GM19239 (cell line): Measurements from ENCODE around the gene LRRC19.

ENCODE experiments used
- DNase-seq: peaks from one replicate; pipeline ENCODE4 v3.0.0; 2011; ENCODE audit warnings: low spot score; ENCODE audit not compliant: insufficient read length
- FAIRE-seq: peaks from 2 replicates; lab custom pipeline; 2011; peaks lifted over from hg19 to GRCh38; lab: Jason Lieb, UNC

LRRC19 gene, protein sequence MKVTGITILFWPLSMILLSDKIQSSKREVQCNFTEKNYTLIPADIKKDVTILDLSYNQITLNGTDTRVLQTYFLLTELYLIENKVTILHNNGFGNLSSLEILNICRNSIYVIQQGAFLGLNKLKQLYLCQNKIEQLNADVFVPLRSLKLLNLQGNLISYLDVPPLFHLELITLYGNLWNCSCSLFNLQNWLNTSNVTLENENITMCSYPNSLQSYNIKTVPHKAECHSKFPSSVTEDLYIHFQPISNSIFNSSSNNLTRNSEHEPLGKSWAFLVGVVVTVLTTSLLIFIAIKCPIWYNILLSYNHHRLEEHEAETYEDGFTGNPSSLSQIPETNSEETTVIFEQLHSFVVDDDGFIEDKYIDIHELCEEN

DNA sequence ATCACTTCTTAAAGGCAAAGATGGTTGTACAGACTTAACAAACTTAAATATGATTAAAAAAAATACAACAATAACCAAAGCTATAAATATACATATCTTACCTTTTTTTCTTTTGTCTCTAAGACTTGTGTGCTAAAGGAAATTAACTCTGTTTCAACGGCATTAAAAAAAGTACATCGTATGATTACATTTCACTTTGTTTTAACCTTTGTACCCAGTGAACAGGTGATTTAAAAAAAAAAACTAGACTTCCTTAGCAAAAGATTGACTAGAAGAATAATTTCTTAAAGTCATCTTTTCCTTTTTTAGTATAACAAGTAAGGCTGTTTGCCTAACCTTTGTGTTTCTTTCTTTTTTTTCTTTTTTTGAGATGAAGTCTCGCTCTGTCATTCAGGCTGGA lies at the start of gene LRRC19:
Gene LRRC19, minus strand, starts transcription at position 182 of the 400 bp plus-strand sequence. CDS start 5,978 bp downstream, outside the sequence.
- no peak for DNase-seq
- no peak for FAIRE-seq

DNA sequence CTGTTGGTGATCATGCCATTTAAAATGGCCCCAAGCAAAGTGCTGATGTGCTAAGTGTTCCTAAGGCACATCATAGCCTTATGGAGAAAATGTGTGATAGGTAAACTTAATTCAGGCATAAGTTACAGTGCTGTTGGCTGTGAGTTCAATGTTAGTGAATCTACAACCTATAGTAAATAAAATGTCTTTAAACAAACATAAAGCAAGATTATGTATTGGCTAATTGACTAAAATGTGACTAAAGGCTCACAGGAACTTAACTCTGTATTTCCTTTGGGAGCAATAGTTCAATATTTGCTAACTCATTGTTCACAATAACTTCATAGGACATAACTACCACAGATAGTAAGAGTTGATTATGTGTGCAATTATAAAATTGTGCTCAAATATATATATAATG lies 49.4 kb upstream of the LRRC19 start:
- no peak for FAIRE-seq
- no peak for DNase-seq

DNA sequence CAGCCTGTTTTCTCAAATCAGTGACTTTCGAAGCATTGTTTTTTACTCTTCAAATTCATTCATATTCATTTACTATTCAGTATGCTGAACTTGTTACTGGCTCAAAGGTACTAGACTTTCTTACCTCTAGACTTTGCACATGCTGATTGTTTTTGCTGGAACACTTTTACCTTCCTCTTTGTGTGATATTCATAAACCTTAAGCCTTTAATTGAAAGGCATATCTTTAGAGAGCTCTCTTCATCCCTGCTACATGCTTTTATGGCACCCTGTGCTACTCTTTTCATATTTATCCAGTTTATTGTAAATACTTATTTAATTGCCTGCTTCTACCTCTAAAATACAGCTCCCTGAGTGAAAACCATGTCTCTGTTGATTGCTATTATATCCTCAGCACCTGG lies 48.7 kb upstream of the LRRC19 start:
- FAIRE-seq (no peak), DNase-seq (no peak)

DNA sequence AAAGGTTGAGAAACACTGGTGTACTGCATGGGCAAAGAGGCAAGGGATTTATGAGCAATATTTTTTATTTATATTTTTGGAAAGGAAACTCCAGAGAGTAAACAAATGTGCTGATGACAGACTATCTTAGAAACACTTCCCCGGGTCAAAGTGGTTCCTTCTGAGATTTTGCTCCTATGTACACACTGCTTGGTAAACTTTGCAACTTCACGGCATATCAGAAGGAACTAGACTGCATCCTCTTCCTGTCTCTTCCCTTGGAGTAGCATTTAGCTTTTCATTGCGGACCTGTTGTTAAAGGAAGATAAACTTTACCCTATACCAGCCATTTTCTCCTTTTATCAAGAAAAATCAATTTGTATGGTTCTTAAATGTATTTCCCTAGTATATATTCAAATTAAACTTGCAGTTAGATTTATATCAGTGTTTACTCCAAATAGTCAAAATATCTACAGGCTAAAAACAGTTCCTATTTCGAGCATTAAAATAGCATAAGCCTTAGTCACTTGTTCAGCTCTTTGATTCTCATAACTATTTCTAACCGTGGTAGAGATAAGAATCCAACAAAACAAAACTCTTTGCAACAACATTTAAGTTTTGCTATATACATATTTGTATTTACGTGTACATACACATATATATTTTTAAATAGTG lies 48.0 kb upstream of the LRRC19 start:
- FAIRE-seq (no peak), DNase-seq (no peak)

DNA sequence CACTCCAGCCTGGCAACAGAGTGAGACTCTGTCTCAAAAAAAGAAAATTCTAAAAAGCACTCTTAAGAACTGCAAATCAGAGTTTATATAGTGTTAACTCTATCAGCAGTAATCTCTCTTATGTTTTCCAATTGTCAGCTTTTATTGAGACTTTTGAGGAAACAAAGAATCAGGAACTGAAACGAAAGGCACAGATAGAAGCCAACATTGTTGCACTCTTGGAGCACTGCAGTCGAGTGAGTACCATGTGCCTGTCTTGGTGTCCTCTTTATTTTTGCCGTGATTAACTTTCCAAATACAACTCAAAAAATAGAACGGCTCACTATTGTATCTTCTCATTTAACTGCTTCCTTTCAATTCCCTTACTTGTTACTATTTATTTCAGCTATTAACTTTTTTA lies 41.7 kb upstream of the LRRC19 start:
- DNase-seq: no peak
- FAIRE-seq: no peak

DNA sequence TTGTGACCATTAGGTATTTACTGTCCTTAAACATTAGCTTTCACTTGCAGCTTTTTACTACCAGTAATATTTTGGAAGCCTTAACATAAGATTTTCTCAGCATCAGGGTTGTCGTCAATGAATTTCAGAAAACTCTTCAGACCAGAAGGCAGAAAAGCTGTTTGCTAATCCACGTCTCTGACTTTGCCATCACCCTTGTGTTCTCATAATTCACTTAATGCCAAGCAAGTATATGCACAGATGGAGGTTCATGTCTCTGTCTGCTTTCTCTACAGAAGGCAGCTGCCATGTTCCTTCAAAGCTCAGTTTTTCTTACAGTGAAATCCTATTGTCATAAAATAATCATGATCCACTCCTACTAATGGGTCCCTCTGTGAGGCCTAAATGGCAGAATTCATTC lies 37.7 kb upstream of the LRRC19 start:
- DNase-seq: no peak
- FAIRE-seq: no peak

DNA sequence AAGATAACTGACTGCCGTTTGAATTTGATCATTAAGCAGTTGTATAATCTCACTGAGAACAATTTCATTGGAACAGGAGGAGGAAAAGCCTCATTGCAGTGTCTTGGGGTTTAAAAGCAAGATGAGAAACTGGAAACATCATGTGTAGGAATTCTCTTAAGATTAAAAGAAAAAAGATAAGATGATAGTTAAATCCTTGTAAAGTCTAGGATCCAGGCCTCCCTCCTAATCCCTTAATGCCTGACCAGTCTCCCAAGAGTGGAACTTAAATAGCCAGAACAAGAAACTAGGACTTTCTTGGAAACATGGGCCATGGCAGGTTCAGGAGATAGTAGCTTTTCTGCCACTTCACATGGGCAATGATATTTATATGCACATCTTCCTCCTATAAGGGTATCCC lies 37.0 kb upstream of the LRRC19 start:
- DNase-seq: no peak
- FAIRE-seq: no peak

DNA sequence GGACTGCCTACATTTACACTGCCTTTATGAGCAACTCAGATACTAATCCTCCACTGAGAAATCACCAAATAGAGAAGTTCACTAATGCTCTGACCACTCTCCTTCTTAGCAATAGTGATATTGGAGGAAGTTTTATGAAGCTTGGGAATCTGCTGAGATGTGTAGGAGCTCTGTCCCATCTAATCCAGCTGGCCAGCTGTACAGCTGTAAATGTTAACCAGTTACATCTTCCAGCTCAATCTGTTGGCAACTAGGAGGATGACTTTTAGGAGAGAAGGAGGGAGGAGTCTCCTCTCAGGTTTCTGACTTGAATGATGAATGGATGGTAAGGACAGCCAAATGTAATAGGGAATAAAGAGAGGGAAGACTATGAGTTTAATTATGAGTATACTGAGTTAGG lies 36.3 kb upstream of the LRRC19 start:
- DNase-seq (no peak), FAIRE-seq (no peak)

DNA sequence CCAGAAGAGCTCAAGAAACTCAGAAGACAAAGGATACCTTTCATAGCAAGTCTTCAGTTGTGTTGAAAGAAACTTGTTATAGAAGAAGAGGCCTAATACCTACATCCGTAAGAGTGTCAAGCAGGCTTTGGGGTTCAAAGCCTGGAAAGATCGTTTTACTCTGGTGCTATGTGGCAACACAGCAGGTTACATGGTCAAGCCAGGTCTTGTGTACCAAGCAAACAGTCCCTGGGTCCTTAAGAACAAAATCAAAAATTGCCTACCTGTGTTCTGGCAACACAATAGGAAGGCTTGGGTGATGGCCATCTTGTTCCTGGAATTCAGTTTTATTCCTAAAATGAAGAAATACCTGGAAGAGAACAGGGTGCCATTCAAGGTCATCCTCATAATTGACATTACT lies 32.0 kb upstream of the LRRC19 start:
- no peak for DNase-seq
- FAIRE-seq: no peak

DNA sequence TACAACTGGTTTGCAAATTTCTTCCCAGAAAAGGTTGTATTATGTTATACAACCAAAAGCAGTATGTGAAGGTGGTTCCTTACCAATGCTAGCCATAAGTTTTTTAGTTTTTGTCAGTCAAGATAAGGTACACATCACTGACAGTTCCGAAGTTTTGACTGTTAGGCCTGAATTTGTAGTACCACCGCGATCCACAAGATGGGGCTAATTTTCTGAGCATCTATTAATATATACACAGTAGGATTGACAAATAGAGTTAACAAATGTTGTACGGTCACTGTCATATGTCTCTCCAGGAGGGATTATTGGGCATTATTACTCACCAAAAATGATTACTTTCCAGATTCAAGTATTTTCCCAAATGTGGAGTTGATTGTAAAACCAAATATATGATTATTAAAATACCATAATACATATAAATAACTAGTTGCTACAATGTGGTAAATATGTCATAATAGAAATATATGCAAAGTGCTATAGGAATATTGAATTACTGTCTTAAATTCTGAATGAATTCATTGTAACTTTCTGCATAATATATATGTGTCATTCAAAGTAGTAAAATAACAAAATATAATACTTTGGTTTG lies 28.4 kb upstream of the LRRC19 start:
- FAIRE-seq: peak; percentile 91
- DNase-seq: peak; percentile 28

DNA sequence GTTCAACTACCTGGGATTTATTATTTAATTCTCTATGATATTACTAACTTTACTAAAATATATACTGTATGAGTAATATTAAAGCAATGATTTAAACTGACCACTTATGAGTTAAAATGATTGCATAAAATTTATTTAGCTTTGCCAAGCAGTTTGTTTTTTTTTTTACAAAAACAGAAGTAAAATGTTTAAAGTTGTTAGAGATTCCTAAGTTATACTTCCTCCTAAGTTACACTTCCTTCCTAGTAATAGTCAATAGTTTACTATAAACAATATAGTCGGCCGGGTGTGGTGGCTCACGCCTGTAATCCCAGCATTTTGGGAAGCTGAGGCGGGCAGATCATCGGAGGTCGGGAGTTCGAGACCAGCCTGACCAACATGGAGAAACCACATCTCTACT lies 23.7 kb upstream of the LRRC19 start:
- DNase-seq (no peak), FAIRE-seq (no peak)

DNA sequence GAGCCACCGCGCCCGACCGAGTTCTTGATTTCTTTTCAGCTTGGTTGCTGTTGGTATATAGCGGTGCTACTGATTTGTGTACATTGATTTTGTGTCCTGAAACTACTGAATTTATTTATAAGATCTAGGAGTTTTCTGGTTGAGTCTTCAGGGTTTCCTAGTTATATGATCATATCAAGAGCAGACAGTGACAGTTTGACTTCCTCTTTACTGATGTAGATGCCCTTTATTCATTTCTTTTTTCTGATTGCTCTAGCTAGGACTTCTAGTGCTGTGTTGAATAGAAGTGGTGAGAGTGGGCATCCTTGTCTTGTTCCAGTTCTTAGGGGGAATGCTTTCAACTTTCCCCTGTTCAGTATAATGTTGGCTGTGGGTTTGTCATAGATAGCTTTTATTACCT lies 17.4 kb upstream of the LRRC19 start:
- DNase-seq: no peak
- FAIRE-seq: no peak

DNA sequence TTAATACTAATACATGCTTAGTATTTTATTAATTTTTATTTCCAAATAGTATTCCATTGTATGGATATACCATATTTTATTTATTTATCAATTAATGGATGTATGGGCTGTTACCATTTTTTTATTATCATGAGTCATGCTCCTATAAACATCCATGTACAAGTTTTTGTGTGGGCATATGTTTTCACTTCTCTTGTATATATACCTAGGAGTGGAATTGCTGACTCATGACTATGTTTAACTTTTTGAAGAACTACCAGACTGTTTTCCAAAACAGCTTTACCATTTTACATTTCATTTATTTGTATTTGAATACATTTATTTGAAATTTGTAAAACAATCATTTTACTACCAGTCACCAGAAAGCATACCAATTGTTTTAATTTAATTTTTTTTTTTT lies 14.1 kb upstream of the LRRC19 start:
- no peak for FAIRE-seq

DNA sequence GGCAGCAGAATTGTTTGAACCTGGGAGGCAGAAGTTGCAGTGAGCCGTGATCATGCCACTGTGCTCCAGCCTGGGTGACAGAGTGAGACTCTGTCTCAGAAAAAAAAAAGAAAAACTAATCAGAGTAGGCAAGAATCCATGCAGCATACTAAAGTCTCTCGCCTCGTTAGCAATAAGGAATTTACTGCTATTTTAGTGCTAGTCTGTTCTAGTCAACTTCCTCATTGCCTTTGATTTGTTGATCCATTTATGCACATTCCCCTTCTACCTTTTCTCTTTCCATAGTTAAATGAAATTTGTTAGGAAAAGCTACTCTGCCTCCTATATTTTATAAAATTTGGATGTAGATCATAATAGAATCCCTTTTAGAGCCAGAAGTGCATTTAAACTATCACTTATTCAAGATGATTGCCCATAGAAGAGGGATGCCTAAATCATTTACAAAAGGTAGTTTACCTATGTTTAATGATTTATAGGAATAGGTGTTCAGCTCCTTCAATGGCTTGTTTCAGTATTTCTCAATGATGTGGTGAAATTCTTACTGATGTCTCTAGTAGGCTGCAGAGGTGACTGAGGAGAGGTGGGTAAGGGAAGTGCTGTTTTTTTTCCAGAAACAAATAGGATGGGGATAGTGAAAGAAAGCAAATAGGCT lies 1.9 kb downstream of the LRRC19 start:
- FAIRE-seq (no peak), DNase-seq (no peak)

More for the DNA sequence above, 14.1 kb upstream of the LRRC19 start:
- no peak for DNase-seq

DNA sequence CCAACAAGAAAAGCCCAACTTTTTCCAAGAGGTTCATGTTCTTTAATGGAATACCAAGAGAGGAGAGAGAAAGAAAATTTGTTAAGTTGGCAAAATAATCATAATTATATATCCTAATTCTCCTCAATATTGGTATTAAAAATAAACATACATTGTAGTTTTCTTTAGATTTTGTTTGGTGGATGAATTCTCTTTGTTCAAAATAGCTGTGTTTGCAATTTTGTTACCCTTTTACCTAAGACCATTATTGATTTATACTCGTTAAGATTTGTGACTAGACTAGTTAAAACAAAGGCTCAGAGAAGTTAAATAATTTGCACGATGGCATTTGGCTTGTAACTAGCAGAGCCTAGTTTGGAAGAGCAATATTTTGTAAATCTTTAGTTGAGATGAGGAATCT lies 9.7 kb downstream of the LRRC19 start:
- FAIRE-seq (no peak), DNase-seq (no peak)

DNA sequence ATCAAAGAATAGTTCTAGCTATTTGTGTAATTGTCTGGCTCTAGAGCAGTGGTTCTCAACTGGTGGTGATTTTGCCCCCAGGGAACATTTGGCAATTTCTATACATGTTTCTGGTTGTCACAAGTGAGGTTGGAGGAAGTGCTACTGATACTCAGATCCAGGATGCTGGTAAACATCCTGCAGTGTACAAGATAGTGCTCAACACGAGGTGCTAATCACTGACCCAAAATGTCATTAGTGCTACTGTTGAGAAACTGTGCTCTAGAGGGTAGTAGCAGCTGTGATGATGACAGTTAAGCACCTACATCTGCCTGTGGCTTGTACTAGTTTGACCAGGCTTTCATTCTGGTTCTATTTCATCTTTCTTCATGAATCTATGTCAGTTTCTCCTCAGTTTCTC lies 22.1 kb downstream of the LRRC19 start:
- FAIRE-seq (no peak), DNase-seq (no peak)

DNA sequence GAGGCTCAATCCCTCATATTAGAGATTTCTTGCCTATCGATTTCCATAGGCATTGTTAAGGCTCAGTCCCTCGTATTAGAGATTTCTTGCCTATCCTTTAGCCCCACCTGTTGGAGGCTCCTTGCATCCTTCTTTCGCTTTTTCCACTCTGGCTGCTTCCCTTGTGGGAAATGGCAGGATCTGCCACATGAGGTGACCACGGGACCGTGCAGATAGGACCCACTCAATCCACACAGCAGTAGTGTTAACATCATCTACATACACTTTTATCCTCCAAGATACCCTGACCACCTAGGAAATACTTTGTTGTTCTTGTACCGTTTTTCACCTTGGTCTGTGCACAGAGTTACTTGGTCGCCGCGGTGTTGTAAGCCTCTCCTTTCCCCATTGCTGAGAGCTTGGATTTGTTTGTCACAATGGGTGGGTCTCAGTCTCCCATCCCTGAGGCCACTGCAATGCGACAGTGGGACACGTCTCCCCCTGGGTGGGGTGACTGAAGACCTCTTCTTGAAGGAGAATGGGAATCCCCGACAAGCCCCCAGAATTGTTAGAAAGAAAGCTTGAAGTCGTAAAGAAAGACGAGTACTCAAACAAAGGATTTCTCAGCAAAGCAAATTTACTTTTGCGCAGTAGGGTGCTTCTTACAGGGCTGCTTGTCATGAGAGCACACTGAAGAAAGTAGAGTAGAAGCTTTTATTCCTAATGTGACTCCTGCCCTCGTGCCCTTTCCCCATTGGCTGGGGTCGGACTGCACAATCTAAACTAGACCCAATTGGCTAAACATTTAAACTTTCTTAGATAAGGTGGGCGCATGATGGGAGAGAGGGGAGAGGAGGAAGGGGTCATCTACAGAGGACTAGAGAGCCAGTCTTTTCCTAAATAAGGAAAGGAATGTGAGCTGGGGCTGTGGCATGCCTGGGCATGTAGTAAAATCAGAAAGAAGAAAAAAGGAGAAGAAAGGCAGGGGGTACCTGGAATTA lies 29.5 kb downstream of the LRRC19 start:
- no peak for DNase-seq
- no peak for FAIRE-seq

DNA sequence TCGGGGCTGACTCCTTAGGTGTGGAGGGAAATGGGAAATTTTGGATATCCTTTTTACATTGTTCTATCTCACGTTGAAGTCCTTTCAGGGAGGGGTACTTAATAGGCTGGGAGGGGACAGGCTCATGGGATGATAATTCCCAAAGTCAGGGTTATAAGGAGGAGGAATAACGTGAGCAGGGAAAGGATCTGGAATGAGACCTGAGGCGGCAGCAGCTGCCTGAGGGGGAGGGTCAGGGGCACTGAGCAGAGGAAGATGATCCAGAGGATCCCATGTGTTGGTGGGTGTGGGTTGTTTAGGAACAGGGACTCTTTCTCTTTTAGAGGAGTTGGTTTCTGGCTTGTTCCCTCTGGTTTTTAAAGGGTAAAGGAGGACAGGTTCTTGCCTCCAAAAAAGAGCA lies 30.5 kb downstream of the LRRC19 start:
- FAIRE-seq: no peak

DNA sequence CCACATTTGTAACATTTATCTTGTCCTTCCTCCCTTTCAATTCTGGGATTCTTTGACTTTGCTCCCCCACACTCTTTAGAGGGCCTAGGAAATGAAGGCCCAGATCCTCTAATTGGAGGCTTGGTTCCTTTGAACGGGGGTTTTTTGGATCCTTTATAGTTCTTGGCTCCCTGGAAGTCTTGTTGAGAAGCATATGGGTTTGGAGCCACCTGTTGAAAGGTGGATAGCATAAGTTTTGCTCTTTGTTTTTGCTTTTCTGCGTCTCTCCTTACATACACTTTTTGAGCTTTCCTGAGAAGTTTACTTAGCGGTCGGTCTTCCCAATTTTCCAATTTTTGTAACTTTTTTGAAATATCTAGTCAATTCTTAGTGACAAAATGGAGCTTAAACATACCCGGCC lies 31.5 kb downstream of the LRRC19 start:
- no peak for FAIRE-seq

More for the DNA sequence above, 30.5 kb downstream of the LRRC19 start:
- DNase-seq: no peak

DNA sequence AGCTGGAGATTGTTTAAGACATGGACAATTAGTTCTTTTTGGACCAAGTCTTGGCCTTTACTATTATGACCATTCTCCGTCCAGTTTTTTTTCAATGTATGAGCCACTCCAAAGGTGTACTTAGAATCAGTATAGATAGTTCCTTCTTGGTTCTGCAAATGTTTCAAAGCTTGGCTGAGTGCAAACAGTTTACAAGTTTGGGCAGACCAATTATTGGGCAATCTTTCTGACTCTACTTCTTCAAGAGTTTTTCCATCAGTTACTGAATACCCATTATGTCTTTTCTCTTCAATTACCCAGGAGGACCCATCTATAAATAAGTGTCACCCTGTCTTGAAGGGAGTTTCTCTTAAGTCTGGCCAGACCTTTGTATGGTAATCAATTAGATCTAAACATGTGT lies 33.8 kb downstream of the LRRC19 start:
- no peak for FAIRE-seq

More for the DNA sequence above, 31.5 kb downstream of the LRRC19 start:
- no peak for DNase-seq

More for the DNA sequence above, 33.8 kb downstream of the LRRC19 start:
- no peak for DNase-seq
